GM12874 (cell line): Measurements from ENCODE around the gene ZMPSTE24.

Experiments
- TF ChIP-seq, protein P1 (sequence below): IDR thresholded peaks from 2 replicates; pipeline ENCODE4 v1.5.1; 2011; ENCODE audit warnings: low read depth, mild to moderate bottlenecking, control low read depth, low read length, moderate library complexity; ENCODE audit not compliant: insufficient read depth

Gene ZMPSTE24

DNA sequence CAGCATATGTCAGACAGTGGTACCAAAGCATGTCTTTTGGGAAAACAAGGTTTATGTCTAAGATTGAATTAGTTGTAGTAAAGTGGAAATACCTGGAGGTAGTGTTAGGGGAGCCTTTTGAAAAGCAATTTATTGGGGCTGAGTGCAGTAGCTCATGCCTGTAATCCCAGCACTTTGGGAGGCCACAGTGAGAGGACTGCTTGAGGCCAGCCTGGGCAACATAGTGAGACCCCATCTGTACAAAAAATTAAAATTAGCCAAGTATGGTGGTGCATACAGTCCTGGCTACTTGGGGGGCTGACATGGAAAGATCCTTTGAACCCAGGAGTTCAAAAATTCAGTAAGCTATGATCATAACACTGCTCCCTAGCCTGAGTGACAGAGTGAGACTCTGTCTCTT lies 7.3 kb downstream of the ZMPSTE24 start:
- TF ChIP-seq, protein P1, sequence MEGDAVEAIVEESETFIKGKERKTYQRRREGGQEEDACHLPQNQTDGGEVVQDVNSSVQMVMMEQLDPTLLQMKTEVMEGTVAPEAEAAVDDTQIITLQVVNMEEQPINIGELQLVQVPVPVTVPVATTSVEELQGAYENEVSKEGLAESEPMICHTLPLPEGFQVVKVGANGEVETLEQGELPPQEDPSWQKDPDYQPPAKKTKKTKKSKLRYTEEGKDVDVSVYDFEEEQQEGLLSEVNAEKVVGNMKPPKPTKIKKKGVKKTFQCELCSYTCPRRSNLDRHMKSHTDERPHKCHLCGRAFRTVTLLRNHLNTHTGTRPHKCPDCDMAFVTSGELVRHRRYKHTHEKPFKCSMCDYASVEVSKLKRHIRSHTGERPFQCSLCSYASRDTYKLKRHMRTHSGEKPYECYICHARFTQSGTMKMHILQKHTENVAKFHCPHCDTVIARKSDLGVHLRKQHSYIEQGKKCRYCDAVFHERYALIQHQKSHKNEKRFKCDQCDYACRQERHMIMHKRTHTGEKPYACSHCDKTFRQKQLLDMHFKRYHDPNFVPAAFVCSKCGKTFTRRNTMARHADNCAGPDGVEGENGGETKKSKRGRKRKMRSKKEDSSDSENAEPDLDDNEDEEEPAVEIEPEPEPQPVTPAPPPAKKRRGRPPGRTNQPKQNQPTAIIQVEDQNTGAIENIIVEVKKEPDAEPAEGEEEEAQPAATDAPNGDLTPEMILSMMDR = no peak

- TF ChIP-seq, protein P1 = no peak
Measured at GRCh38 chr1:40265919-40266318, 7.9 kb downstream of the ZMPSTE24 start.

DNA sequence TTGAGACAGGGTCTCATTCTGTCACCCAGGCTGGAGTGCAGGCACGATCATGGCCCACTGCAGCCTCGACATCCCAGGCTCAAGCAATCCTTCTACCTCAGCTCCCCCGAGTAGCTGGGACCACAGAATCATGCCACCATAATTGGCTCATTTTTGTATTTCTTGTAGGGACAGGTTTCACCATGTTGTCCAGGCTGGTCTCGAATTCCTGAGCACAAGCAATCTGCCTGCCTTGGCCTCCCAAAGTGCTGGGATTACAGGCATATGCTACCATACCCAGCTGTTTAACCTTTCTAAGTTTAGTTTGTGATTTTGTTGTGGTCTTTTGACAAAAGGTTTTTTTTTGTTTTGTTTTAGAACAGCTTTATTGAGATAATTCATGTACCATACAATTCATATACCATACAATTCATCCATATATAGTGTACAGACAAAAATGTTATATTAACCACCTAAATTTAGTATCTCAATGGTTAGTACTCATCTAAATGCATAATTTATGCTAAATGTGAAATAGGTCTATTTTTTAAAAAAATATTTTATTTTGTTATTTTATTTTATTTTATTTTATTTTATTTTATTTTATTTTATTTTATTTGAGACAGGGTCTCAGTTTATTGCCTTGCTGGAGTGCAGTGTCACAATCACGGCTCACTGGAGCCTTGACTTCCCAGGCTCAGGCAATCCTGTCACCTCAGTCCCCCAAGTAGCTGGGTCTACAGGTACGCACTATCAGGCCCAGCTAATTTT lies 8.9 kb downstream of the ZMPSTE24 start:
- TF ChIP-seq, protein P1 = no peak

DNA sequence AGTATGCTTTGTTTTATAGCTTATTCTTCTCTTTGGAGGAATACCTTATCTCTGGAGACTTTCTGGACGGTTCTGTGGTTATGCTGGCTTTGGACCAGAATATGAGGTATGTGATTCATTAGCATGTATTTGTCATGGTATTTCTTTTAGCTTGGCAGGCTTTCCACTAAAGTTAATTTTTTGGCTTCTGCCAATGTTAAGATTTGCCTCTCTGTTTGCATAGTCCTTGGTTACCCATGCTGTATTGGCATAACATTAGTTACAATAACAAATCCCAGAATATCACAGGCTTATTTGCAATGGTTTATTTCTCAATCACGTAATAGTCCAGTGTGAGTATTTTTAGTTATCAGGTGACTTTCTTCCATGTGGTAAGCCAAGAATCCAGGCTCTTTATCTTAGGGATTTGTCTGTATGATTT lies 9.7 kb downstream of the ZMPSTE24 start:
- TF ChIP-seq, protein P1 = no peak

- TF ChIP-seq, protein P1 = no peak
Measured at GRCh38 chr1:40268211-40268610, 10.2 kb downstream of the ZMPSTE24 start.

- TF ChIP-seq, protein P1 = no peak
Measured at GRCh38 chr1:40270152-40270834, 12.3 kb downstream of the ZMPSTE24 start.

- TF ChIP-seq, protein P1 = no peak
Measured at GRCh38 chr1:40272653-40273213, 14.7 kb downstream of the ZMPSTE24 start.
